Fibroblast of gingiva (primary cell): ENCODE data around the gene DDA1.

Experiments used
- DNase-seq: peaks from one replicate; pipeline ENCODE4 v3.0.0-alpha.2; 2011; ENCODE audit warnings: low read depth

The DDA1 gene

GRCh38 chr19:17312189-17313113 is 3.1 kb downstream of the DDA1 start:
- DNase-seq, result no peak

GRCh38 chr19:17314007-17314593 is 4.7 kb downstream of the DDA1 start:
- DNase-seq, result no peak

GRCh38 chr19:17318966-17319365 is 9.6 kb downstream of the DDA1 start:
- no peak for DNase-seq

- no peak for DNase-seq
Observed at GRCh38 chr19:17319473-17320238, 10.3 kb downstream of the DDA1 start.

GRCh38 chr19:17320435-17320834 is 11.1 kb downstream of the DDA1 start:
- no peak for DNase-seq

- no peak for DNase-seq
Observed at GRCh38 chr19:17321655-17322489, 12.5 kb downstream of the DDA1 start.

- DNase-seq, result peak; percentile 23
Observed at GRCh38 chr19:17322854-17323253, 13.5 kb downstream of the DDA1 start.

GRCh38 chr19:17323300-17323963 is 14.1 kb downstream of the DDA1 start:
- DNase-seq, result no peak

- DNase-seq, result no peak
Observed at GRCh38 chr19:17323964-17324332, 14.6 kb downstream of the DDA1 start.

GRCh38 chr19:17324357-17325114 is 15.2 kb downstream of the DDA1 start:
- no peak for DNase-seq

- DNase-seq, result no peak
Observed at GRCh38 chr19:17325133-17325532, 15.8 kb downstream of the DDA1 start.

- peak; percentile 89 for DNase-seq
Observed at GRCh38 chr19:17325881-17326594, 16.7 kb downstream of the DDA1 start.

- peak; percentile 27 for DNase-seq
Observed at GRCh38 chr19:17326595-17326966, 17.2 kb downstream of the DDA1 start.

- no peak for DNase-seq
Observed at GRCh38 chr19:17327068-17327653, 17.8 kb downstream of the DDA1 start.

- DNase-seq, result no peak
Observed at GRCh38 chr19:17327654-17328516, 18.5 kb downstream of the DDA1 start.

GRCh38 chr19:17328517-17329365 is 19.4 kb downstream of the DDA1 start:
- no peak for DNase-seq

- DNase-seq, result no peak
Observed at GRCh38 chr19:17329366-17330261, 20.3 kb downstream of the DDA1 start.
